ENCODE data around the gene PPP1R16B.
A peak's percentile ranks its signal among the peaks of the same experiment; 100 is the strongest.

PPP1R16B gene

DNA sequence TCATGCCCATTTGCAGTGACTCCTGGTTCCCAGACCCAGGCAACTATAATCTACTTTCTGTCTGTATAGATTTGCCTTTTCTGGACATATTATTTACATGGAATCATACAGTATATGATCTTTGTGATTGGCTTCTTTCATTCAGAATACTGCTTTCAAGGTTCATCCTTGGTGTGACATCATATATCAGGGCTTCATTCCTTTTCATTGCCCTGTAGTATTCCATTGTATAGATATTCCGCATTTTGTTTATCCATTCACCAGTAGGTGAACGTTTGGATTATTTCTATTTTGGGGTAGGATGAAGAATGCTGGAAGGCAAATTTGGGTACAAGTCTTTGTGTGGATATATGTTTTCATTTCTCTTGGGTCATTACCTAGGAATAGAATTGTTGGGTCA lies 36.1 kb downstream of the PPP1R16B start:
- in situ Hi-C loops (cut with MboI; ENCODE audit: low sequenced_read_pairs, unreplicated experiment) = no loop called here
- no peak for DNase-seq (ENCODE audit: low spot score)
- TF ChIP-seq, protein P1, sequence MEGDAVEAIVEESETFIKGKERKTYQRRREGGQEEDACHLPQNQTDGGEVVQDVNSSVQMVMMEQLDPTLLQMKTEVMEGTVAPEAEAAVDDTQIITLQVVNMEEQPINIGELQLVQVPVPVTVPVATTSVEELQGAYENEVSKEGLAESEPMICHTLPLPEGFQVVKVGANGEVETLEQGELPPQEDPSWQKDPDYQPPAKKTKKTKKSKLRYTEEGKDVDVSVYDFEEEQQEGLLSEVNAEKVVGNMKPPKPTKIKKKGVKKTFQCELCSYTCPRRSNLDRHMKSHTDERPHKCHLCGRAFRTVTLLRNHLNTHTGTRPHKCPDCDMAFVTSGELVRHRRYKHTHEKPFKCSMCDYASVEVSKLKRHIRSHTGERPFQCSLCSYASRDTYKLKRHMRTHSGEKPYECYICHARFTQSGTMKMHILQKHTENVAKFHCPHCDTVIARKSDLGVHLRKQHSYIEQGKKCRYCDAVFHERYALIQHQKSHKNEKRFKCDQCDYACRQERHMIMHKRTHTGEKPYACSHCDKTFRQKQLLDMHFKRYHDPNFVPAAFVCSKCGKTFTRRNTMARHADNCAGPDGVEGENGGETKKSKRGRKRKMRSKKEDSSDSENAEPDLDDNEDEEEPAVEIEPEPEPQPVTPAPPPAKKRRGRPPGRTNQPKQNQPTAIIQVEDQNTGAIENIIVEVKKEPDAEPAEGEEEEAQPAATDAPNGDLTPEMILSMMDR (IDR thresholded peaks at IDR 0.05; ENCODE audit: borderline replicate concordance, control extremely low read depth, extremely low read depth, insufficient read depth, missing control alignments) = no peak

DNA sequence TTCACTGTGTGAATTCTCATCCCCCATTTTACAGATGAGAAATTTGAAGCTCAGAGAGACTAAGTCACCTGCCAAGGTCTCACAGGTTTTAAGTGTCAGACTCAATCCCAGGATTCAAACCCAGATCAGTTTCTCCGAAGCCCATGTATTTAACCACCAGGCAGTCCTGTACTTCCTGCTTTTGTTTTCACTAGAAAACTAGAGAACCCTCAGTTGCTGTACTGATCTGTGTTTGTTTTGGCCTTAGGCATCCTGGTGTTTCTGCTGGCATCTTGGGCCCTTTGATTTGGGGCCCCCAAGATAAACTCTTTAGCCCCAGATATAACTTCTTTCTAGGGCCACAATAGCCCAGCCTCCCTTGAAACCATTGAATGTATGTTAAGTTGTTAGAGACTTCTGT lies 36.5 kb downstream of the PPP1R16B start:
- in situ Hi-C loops (cut with MboI; ENCODE audit: low sequenced_read_pairs, unreplicated experiment) = no loop called here
- TF ChIP-seq, protein P1 (IDR thresholded peaks at IDR 0.05; ENCODE audit: borderline replicate concordance, control extremely low read depth, extremely low read depth, insufficient read depth, missing control alignments) = no peak

DNA sequence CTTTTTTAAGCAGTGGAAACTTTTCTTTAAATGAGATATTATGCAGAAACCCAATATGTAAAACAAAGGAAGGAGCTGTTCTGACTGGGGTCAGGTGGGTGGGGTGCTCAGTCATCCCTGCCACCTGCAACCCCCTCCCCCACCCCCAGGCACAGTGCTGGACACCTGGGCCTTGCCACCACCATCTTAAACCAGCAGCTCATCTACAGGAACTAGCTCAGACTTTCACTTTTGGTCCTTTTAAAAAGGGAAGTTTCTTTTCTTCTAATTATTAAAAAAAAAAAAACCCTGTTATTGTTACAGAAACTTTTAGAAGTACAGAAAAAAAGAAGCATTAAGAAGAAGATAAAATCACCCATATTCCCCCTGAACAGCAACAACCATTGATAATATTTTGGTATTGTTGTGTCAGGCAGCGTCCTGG lies 37.1 kb downstream of the PPP1R16B start:
- in situ Hi-C loops (cut with MboI; ENCODE audit: low sequenced_read_pairs, unreplicated experiment) = no loop called here
- TF ChIP-seq, protein P1 (IDR thresholded peaks at IDR 0.05; ENCODE audit: borderline replicate concordance, control extremely low read depth, extremely low read depth, insufficient read depth, missing control alignments) = no peak
- DNase-seq (ENCODE audit: low spot score) = peak; percentile 82

More for the DNA sequence above, 36.5 kb downstream of the PPP1R16B start:
- DNase-seq (ENCODE audit: low spot score) = no peak

DNA sequence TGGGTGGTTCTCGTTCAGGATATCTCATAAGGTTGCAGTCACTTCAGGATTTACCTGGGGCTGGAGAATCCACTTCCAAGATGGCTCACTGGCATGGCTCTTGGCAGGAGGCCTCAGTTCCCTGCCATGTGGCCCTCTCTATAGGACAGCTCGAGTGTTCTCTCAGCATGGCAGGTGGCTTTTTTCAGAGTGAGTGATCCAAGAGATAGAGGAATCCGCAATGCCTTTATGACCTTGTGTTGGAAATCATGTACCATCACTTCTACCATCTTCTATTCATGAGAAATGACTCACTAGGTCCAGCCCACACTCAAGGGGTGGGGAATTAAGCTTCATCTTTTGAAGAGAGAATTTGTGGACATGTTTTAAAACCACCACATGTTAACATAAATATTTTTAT lies 37.8 kb downstream of the PPP1R16B start:
- in situ Hi-C loops (cut with MboI; ENCODE audit: low sequenced_read_pairs, unreplicated experiment) = no loop called here
- DNase-seq (ENCODE audit: low spot score) = no peak
- TF ChIP-seq, protein P1 (IDR thresholded peaks at IDR 0.05; ENCODE audit: borderline replicate concordance, control extremely low read depth, extremely low read depth, insufficient read depth, missing control alignments) = no peak

GRCh38 chr20:38844963-38845362 lies 39.5 kb downstream of the PPP1R16B start:
- in situ Hi-C loops (cut with MboI; ENCODE audit: low sequenced_read_pairs, unreplicated experiment) = no loop called here
- DNase-seq (ENCODE audit: low spot score) = no peak
- TF ChIP-seq, protein P1 (IDR thresholded peaks at IDR 0.05; ENCODE audit: borderline replicate concordance, control extremely low read depth, extremely low read depth, insufficient read depth, missing control alignments) = no peak

- no peak for DNase-seq (ENCODE audit: low spot score)
- TF ChIP-seq, protein P1 (IDR thresholded peaks at IDR 0.05; ENCODE audit: borderline replicate concordance, control extremely low read depth, extremely low read depth, insufficient read depth, missing control alignments) = no peak
- in situ Hi-C loops (cut with MboI; ENCODE audit: low sequenced_read_pairs, unreplicated experiment) = no loop called here
Measured at GRCh38 chr20:38847840-38848239, 42.3 kb downstream of the PPP1R16B start.

DNA sequence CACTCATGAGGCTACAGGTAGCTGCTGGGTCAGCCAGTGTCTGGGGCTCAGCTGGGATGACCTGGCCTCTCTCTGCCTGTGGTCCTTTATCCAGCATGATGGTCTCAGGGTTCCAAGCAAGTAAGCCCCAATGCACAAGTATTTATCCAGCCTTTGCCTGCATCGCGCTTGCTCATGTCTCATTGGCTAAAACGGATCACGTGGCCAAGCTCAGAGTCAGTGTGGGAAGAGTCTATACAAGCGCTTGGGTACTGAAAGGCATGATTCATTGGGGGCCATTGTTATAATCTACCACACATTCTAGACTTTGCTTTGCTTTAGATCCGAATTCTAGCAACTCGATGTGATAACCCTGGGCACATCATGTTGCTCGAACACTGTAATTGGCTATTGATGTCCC lies 48.3 kb downstream of the PPP1R16B start:
- TF ChIP-seq, protein P1 (IDR thresholded peaks at IDR 0.05; ENCODE audit: borderline replicate concordance, control extremely low read depth, extremely low read depth, insufficient read depth, missing control alignments) = no peak
- DNase-seq (ENCODE audit: low spot score) = no peak
- in situ Hi-C loops (cut with MboI; ENCODE audit: low sequenced_read_pairs, unreplicated experiment) = no loop called here
